22Rv1 (cell line): Measurements from ENCODE around the gene SIGLEC1.

Experiments used
- CTCF ChIP-seq: fragments of 450-650 bp; IDR thresholded peaks from 2 replicates; pipeline ENCODE4 v1.5.1; 2017; ENCODE audit warnings: mild to moderate bottlenecking
- ZFX ChIP-seq: fragments of 450-650 bp; IDR thresholded peaks from 2 replicates; pipeline ENCODE4 v1.6.1; 2017; ENCODE audit warnings: antibody characterized with exemption, borderline replicate concordance

- TF ChIP-seq CTCF: no peak
- TF ChIP-seq ZFX: no peak
Measured at GRCh38 chr20:3758566-3758965, 46.2 kb upstream of the SIGLEC1 start.
